ENCODE data around the gene STXBP5L. TPM values are rescaled to one million over a fixed set of nuclear protein-coding genes. Genes with fewer than 3 reads are reported as not detected.

STXBP5L gene
- total RNA-seq, 1 donor from 2014 or later = 2.3 TPM

- no peaks in the 10 kb centered on the region for H3K9me3 Mint-ChIP-seq
- no peak for DNase-seq (ENCODE audit: low spot score)
- H3K27me3 Mint-ChIP-seq (ENCODE audit: insufficient read depth, low read depth) = peaks cover 4% of the 10 kb centered on the region
- Histone ChIP-seq H3K9ac (no peak overlapping the region), H3K4me2 (peak overlapping the region; percentile 74), H3K79me2 (ENCODE audit: low read depth) (no peaks in the 10 kb centered on the region), H3F3A (ENCODE audit: low read depth) (peaks cover 15% of the 10 kb centered on the region), H4K20me1 (ENCODE audit: low read depth) (no peaks in the 10 kb centered on the region), H3K27me3 (peaks cover 31% of the 10 kb centered on the region), H2AFZ (replicated peaks) (peak overlapping the region; percentile 87), H3K4me3 (peak overlapping the region; percentile 83), H3K36me3 (no peaks in the 10 kb centered on the region), H3K4me1 (peaks cover 7% of the 10 kb centered on the region), H3K9me3 (ENCODE audit: low read depth) (no peaks in the 10 kb centered on the region), H3K27ac (no peak overlapping the region)
- TF ChIP-seq CTCF (IDR thresholded peaks at IDR 0.05) (no peak), EZH2 (IDR thresholded peaks at IDR 0.05) (no peak), EZH2phosphoT487 (IDR thresholded peaks at IDR 0.05) (no peak)
- no peaks in the 10 kb centered on the region for H3K36me3 Mint-ChIP-seq
- H3K4me1 Mint-ChIP-seq = peaks cover 11% of the 10 kb centered on the region
- H3K4me3 Mint-ChIP-seq = peak overlapping the region; percentile 93
- H3K27ac Mint-ChIP-seq = no peak overlapping the region
Observed at GRCh38 chr3:120907659-120908029, 361 bp upstream of the STXBP5L start.

GRCh38 chr3:120908795-120909601 is 993 bp downstream of the STXBP5L start:
- Histone ChIP-seq H3K79me2 (ENCODE audit: low read depth) (no peaks in the 10 kb centered on the region), H3K4me3 (peak overlapping the region; percentile 83), H3K4me2 (peak overlapping the region; percentile 85), H4K20me1 (ENCODE audit: low read depth) (no peaks in the 10 kb centered on the region), H3K9me3 (ENCODE audit: low read depth) (no peaks in the 10 kb centered on the region), H3K9ac (no peak overlapping the region), H3F3A (ENCODE audit: low read depth) (peaks cover 15% of the 10 kb centered on the region), H3K27ac (no peak overlapping the region), H3K4me1 (peaks cover 7% of the 10 kb centered on the region), H2AFZ (replicated peaks) (peak overlapping the region; percentile 98), H3K27me3 (peaks cover 31% of the 10 kb centered on the region), H3K36me3 (no peaks in the 10 kb centered on the region)
- Mint-ChIP-seq H3K27me3 (ENCODE audit: insufficient read depth, low read depth) (peaks cover 4% of the 10 kb centered on the region), H3K4me3 (peak overlapping the region; percentile 93), H3K4me1 (peaks cover 11% of the 10 kb centered on the region), H3K36me3 (no peaks in the 10 kb centered on the region), H3K27ac (no peak overlapping the region), H3K9me3 (no peaks in the 10 kb centered on the region)
- TF ChIP-seq CTCF (IDR thresholded peaks at IDR 0.05) (no peak), EZH2 (IDR thresholded peaks at IDR 0.05) (no peak), EZH2phosphoT487 (IDR thresholded peaks at IDR 0.05) (no peak)
- no peak for DNase-seq (ENCODE audit: low spot score)

GRCh38 chr3:120909602-120909878 is 1.5 kb downstream of the STXBP5L start:
- H3K36me3 Mint-ChIP-seq = no peaks in the 10 kb centered on the region
- Histone ChIP-seq H2AFZ (replicated peaks) (peak overlapping the region; percentile 98), H3K4me3 (peak overlapping the region; percentile 83)

More at GRCh38 chr3:120909602-120909878, 1.5 kb downstream of the STXBP5L start:
- Histone ChIP-seq H3K79me2 (ENCODE audit: low read depth) (no peaks in the 10 kb centered on the region), H3K27ac (no peak overlapping the region), H3K9me3 (ENCODE audit: low read depth) (no peaks in the 10 kb centered on the region), H4K20me1 (ENCODE audit: low read depth) (no peaks in the 10 kb centered on the region), H3F3A (ENCODE audit: low read depth) (peaks cover 15% of the 10 kb centered on the region), H3K27me3 (peaks cover 31% of the 10 kb centered on the region), H3K4me1 (peaks cover 7% of the 10 kb centered on the region), H3K9ac (no peak overlapping the region), H3K36me3 (no peaks in the 10 kb centered on the region), H3K4me2 (peak overlapping the region; percentile 85)
- Mint-ChIP-seq H3K9me3 (no peaks in the 10 kb centered on the region), H3K27me3 (ENCODE audit: insufficient read depth, low read depth) (peaks cover 4% of the 10 kb centered on the region), H3K4me3 (peak overlapping the region; percentile 93), H3K27ac (no peak overlapping the region), H3K4me1 (peaks cover 11% of the 10 kb centered on the region)
- peak; percentile 24 for DNase-seq (ENCODE audit: low spot score)
- TF ChIP-seq EZH2 (IDR thresholded peaks at IDR 0.05) (no peak), EZH2phosphoT487 (IDR thresholded peaks at IDR 0.05) (no peak), CTCF (IDR thresholded peaks at IDR 0.05) (no peak)

Data from neural progenitor cell (in vitro differentiated cells).